BE2C (cell line): ENCODE data around the gene SNN.

ENCODE experiments used
- DNase-seq: peaks from one replicate; pipeline ENCODE4 v3.0.0-alpha.2; 2020
- H3K27me3 ChIP-seq: fragments of 250-450 bp; sonication (Bioruptor Pico); 2 replicates; pipeline ENCODE4 v1.5.1; 2020; ENCODE audit warnings: mild to moderate bottlenecking
- H3K36me3 ChIP-seq: fragments of 250-450 bp; sonication (Bioruptor Pico); 2 replicates; pipeline ENCODE4 v1.5.1; 2020; ENCODE audit warnings: mild to moderate bottlenecking
- H3K4me1 ChIP-seq: fragments of 250-450 bp; sonication (Bioruptor Pico); 2 replicates; pipeline ENCODE4 v1.5.1; 2020
- H3K4me3 ChIP-seq: 2 replicates; pipeline ENCODE4 v1.5.1; 2011; ENCODE audit warnings: low read depth, low read length
- H3K9me3 ChIP-seq: fragments of 250-450 bp; sonication (Bioruptor Pico); 2 replicates; pipeline ENCODE4 v1.5.1; 2020
- TF ChIP-seq, protein P1 (sequence below): IDR thresholded peaks from 2 replicates; pipeline ENCODE4 v1.5.1; 2012; ENCODE audit warnings: mild to moderate bottlenecking, low read depth, low read length

The SNN gene

DNA sequence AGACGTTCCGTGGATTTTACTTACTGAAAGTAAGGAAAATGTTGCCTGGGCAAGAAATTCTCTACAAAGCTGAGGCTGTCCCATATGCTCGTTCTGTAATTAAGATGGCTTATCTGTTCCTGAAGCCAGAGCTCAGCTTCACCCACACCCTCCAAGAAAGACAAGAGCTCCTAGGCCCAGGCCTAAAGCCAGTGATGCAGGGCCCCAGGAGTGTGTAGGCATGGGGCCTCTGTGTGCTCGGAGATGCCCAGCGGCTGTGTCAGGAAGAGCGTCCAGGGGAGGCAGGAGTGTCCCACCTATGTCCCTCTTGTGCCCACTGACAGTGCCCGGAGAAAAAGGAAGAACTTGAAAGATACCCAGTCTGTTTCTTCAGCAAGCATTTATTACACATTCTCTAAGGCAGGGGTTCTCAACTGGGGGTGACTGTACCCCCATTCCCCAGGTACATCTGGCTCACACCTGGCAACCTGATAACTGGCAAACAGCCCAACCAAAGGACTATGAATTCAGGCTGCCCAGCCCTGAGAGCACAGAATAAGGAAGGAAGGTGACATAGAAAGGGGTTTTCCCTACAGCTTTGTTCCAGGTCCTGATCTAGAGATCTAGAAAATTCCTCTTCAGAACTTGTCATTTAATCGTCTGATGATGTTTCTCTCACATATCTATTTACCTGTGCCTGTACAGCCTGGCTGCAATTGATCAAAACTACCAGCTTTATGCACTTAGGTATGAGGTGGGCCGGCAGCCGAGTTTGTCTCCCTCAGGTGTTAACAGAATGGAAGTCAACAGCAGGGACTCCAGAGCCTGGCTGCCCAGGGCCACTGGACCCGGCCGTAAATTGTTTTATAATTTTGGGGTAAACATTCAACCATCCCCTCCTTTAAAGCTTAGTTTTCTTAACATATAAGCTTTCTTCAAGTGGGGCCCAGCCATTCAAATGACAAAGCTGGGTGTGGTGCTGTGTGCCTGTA lies 12.0 kb downstream of the SNN start:
- H3K36me3 ChIP-seq: peaks cover 15% of the 10 kb centered on the region
- no peak for DNase-seq
- H3K4me1 ChIP-seq: no peaks in the 10 kb centered on the region
- H3K4me3 ChIP-seq: no peak overlapping the region
- no peaks in the 10 kb centered on the region for H3K27me3 ChIP-seq
- TF ChIP-seq, protein P1, sequence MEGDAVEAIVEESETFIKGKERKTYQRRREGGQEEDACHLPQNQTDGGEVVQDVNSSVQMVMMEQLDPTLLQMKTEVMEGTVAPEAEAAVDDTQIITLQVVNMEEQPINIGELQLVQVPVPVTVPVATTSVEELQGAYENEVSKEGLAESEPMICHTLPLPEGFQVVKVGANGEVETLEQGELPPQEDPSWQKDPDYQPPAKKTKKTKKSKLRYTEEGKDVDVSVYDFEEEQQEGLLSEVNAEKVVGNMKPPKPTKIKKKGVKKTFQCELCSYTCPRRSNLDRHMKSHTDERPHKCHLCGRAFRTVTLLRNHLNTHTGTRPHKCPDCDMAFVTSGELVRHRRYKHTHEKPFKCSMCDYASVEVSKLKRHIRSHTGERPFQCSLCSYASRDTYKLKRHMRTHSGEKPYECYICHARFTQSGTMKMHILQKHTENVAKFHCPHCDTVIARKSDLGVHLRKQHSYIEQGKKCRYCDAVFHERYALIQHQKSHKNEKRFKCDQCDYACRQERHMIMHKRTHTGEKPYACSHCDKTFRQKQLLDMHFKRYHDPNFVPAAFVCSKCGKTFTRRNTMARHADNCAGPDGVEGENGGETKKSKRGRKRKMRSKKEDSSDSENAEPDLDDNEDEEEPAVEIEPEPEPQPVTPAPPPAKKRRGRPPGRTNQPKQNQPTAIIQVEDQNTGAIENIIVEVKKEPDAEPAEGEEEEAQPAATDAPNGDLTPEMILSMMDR: no peak
- H3K9me3 ChIP-seq: no peaks in the 10 kb centered on the region

DNA sequence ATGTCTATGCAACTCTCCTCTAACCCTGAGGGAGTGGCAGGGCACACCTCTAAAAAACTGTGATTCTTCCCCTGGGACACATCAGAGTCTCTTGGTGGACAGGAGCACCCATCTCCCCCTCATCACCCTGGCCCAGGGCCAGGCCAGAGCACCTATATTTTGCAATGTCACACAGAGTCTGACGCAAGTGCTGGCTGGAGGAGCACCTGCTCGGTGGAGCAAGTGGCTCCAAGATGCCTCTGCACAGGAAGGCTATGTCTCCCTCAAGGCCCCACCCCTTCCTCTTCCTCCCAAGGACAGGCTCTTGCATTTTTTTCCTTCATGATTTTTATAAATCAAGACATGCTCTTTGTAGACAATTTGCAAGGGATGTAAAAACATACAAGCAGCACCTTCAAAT lies 13.3 kb downstream of the SNN start:
- TF ChIP-seq, protein P1: no peak
- H3K36me3 ChIP-seq: peaks cover 11% of the 10 kb centered on the region
- no peaks in the 10 kb centered on the region for H3K27me3 ChIP-seq
- DNase-seq: no peak
- H3K9me3 ChIP-seq: no peaks in the 10 kb centered on the region
- no peaks in the 10 kb centered on the region for H3K4me1 ChIP-seq
- no peak overlapping the region for H3K4me3 ChIP-seq

DNA sequence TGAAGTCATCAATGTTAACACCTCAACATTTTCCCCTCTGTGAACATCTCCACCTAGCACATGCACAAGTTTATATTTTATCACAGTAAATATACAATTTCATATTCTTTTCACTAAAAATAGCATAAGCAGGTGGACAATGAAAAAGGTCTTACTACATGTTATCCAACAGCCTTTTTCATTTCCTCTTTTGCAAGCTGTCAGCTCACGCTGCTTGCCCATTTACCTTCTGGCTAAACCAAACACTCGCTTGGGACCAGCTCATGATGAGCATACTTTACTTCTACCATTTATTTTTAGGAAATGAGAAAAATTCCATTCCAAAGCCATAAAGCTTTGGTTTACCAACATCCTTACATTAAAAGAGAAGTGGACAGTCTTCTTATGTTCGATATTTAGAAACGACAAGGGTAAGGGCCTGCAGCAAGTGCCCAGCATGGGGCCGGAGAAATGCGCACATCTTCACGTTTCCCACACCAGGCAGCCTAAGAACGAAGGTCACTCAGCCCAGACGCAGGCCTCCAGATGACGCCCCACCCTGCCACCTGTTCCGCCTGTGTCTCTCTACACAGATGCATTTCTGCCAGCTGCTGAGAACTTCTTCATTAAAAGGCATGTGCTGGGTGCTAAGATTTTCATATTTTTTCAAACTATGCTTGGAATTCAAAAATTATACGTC lies 13.9 kb downstream of the SNN start:
- H3K36me3 ChIP-seq: peaks cover 10% of the 10 kb centered on the region

DNA sequence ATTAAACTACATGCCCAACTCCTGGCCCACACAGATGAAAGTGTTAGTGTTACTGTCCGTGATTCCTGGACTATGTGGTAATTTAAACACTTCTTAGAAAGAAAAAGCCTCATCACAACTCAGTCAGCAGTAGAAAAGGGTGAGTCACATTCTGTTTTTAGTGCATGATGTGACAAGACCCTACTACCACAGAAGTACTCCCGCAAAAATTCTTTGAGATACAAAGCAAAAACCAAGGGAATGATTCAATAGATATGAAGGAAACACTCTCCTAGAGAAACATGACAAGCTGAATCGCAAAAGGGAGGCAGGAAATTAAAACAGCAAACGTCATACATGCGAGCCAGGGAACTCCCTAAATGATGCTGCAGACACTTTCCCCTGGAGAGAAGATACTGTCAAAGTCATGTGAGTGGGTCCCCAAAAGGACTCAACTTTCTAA lies 14.4 kb downstream of the SNN start:
- no peak for DNase-seq
- no peaks in the 10 kb centered on the region for H3K9me3 ChIP-seq
- TF ChIP-seq, protein P1: no peak
- H3K4me1 ChIP-seq: no peaks in the 10 kb centered on the region
- H3K36me3 ChIP-seq: peaks cover 9% of the 10 kb centered on the region
- no peak overlapping the region for H3K4me3 ChIP-seq
- no peaks in the 10 kb centered on the region for H3K27me3 ChIP-seq

More for the DNA sequence above, 13.9 kb downstream of the SNN start:
- H3K4me3 ChIP-seq: no peak overlapping the region
- H3K9me3 ChIP-seq: no peaks in the 10 kb centered on the region
- DNase-seq: no peak
- TF ChIP-seq, protein P1: no peak
- no peaks in the 10 kb centered on the region for H3K27me3 ChIP-seq
- no peaks in the 10 kb centered on the region for H3K4me1 ChIP-seq

DNA sequence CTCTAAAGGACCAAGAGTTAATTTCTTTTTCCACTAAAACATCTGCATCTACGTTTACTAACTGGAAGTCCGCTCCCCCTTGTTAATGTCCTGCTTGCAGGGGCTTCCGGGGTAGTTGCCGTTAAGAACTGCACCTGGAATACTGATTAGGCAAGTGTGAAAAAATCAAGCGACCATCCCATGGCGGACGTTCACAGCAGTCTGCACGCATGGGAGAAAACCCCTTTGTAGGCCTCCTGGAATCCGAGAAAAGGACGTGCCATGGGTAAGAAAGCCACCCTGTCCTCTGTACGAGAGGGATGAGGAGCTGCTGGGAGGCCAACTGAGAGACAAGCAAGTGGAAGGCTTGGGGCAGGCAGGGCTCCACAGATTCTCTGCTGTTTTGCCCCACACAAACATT lies 14.9 kb downstream of the SNN start:
- no peaks in the 10 kb centered on the region for H3K9me3 ChIP-seq
- peaks cover 9% of the 10 kb centered on the region for H3K36me3 ChIP-seq
- H3K4me1 ChIP-seq: no peaks in the 10 kb centered on the region
- TF ChIP-seq, protein P1: no peak
- no peak overlapping the region for H3K4me3 ChIP-seq
- no peaks in the 10 kb centered on the region for H3K27me3 ChIP-seq
- no peak for DNase-seq
